H9 (cell line): ENCODE data around the gene BCCIP. TPM values are rescaled to one million over a fixed set of nuclear protein-coding genes. Genes with fewer than 3 reads are reported as not detected.

ENCODE experiments used
- DNase-seq: peaks from one replicate; pipeline ENCODE4 v3.0.0-alpha.2; 2017
- H2AFZ ChIP-seq: one replicate; pipeline ENCODE4 v1.6.1; 2013; ENCODE audit warnings: mild to moderate bottlenecking, low read length, control low read depth, moderate library complexity
- H2AK5ac ChIP-seq: 2 replicates; pipeline ENCODE4 v1.6.1; 2013; ENCODE audit warnings: low read length, control low read depth, mixed read lengths; ENCODE audit not compliant: insufficient read length
- H2BK120ac ChIP-seq: one replicate; pipeline ENCODE4 v1.6.1; 2013; ENCODE audit warnings: low read depth, mild to moderate bottlenecking, low read length, control low read depth, inconsistent platforms; ENCODE audit not compliant: poor library complexity, severe bottlenecking
- H2BK12ac ChIP-seq: 2 replicates; pipeline ENCODE4 v1.6.1; 2013; ENCODE audit warnings: low read length, control low read depth, mixed read lengths, low read depth; ENCODE audit not compliant: insufficient read length
- H2BK15ac ChIP-seq: 2 replicates; pipeline ENCODE4 v1.6.1; 2013; ENCODE audit warnings: low read depth, low read length, control low read depth
- H2BK20ac ChIP-seq: one replicate; pipeline ENCODE4 v1.6.1; 2013; ENCODE audit warnings: low read depth, mild to moderate bottlenecking, low read length, control low read depth, inconsistent platforms; ENCODE audit not compliant: poor library complexity, severe bottlenecking
- H2BK5ac ChIP-seq: 2 replicates; pipeline ENCODE4 v1.6.1; 2013; ENCODE audit warnings: low read length, control low read depth, mixed read lengths; ENCODE audit not compliant: insufficient read length
- H3K14ac ChIP-seq: 2 replicates; pipeline ENCODE4 v1.6.1; 2013; ENCODE audit warnings: low read length, control low read depth; ENCODE audit not compliant: insufficient read depth
- H3K18ac ChIP-seq: 2 replicates; pipeline ENCODE4 v1.6.1; 2013; ENCODE audit warnings: low read depth, mild to moderate bottlenecking, mixed read lengths, low read length, control low read depth; ENCODE audit not compliant: insufficient read length
- H3K23ac ChIP-seq: 2 replicates; pipeline ENCODE4 v1.6.1; 2013; ENCODE audit warnings: low read length, control low read depth, mixed read lengths, low read depth; ENCODE audit not compliant: insufficient read length
- H3K23me2 ChIP-seq: 2 replicates; pipeline ENCODE4 v1.6.1; 2013; ENCODE audit warnings: low read depth, mild to moderate bottlenecking, mixed read lengths, low read length, control low read depth; ENCODE audit not compliant: insufficient read length, poor library complexity, severe bottlenecking
- H3K27ac ChIP-seq: 2 replicates; pipeline ENCODE4 v1.5.1; 2013; ENCODE audit warnings: low read length, control low read depth, mixed read lengths, low read depth; ENCODE audit not compliant: insufficient read length
- H3K27me3 ChIP-seq: 2 replicates; pipeline ENCODE4 v1.6.1; 2013; ENCODE audit warnings: low read length, control low read depth, inconsistent platforms; ENCODE audit not compliant: insufficient read depth
- H3K4ac ChIP-seq: 2 replicates; pipeline ENCODE4 v1.6.1; 2013; ENCODE audit warnings: low read depth, mild to moderate bottlenecking, control low read depth, inconsistent platforms, low read length, moderate library complexity
- H3K4me1 ChIP-seq: 2 replicates; pipeline ENCODE4 v1.6.1; 2013; ENCODE audit warnings: low read length, control low read depth, inconsistent platforms; ENCODE audit not compliant: insufficient read depth
- H3K4me2 ChIP-seq: 2 replicates; pipeline ENCODE4 v1.6.1; 2013; ENCODE audit warnings: low read length, control low read depth, mixed read lengths; ENCODE audit not compliant: insufficient read length, insufficient read depth
- H3K56ac ChIP-seq: 2 replicates; pipeline ENCODE4 v1.6.1; 2013; ENCODE audit warnings: low read depth, mild to moderate bottlenecking, mixed read lengths, low read length, control low read depth; ENCODE audit not compliant: insufficient read length
- H3K79me1 ChIP-seq: 2 replicates; pipeline ENCODE4 v1.6.1; 2013; ENCODE audit warnings: low read depth, mild to moderate bottlenecking, moderate library complexity, low read length, control low read depth, inconsistent platforms; ENCODE audit not compliant: insufficient read depth, poor library complexity, severe bottlenecking
- H3K79me2 ChIP-seq: 2 replicates; pipeline ENCODE4 v1.6.1; 2013; ENCODE audit warnings: low read length, control low read depth, inconsistent platforms; ENCODE audit not compliant: insufficient read depth
- H3K9ac ChIP-seq: 2 replicates; pipeline ENCODE4 v1.6.1; 2013; ENCODE audit warnings: low read length, control low read depth, mixed read lengths; ENCODE audit not compliant: insufficient read length; ENCODE audit errors: extremely low read depth
- H3K9me3 ChIP-seq: one replicate; pipeline ENCODE4 v1.6.1; 2013; ENCODE audit warnings: low read depth, low read length, inconsistent platforms; ENCODE audit not compliant: control insufficient read depth
- H3T11ph ChIP-seq: one replicate; pipeline ENCODE4 v1.6.1; 2013; ENCODE audit warnings: mild to moderate bottlenecking, low read length, control low read depth, inconsistent platforms
- H4K20me1 ChIP-seq: one replicate; pipeline ENCODE4 v1.6.1; 2013; ENCODE audit not compliant: control insufficient read depth, insufficient read length, insufficient read depth
- H4K5ac ChIP-seq: 2 replicates; pipeline ENCODE4 v1.6.1; 2013; ENCODE audit warnings: low read depth, mild to moderate bottlenecking, mixed read lengths, low read length, control low read depth; ENCODE audit not compliant: insufficient read length
- H4K8ac ChIP-seq: replicated peaks from 2 replicates; pipeline ENCODE4 v1.6.1; 2013; ENCODE audit warnings: low read length, control low read depth, mixed read lengths, low read depth; ENCODE audit not compliant: insufficient read length
- H4K91ac ChIP-seq: 2 replicates; pipeline ENCODE4 v1.6.1; 2013; ENCODE audit warnings: low read depth, mild to moderate bottlenecking, moderate library complexity, mixed read lengths, low read length, control low read depth; ENCODE audit not compliant: insufficient read length
- H3K27ac Mint-ChIP-seq, 3 experiments: 2 replicates in 2 of 3; 3 replicates in 1 of 3; pipeline ENCODE4 v1.8.0; 2020 to 2021; ENCODE audit warnings: mixed read lengths in 3 of 3, mild to moderate bottlenecking in 1 of 3, moderate library complexity in 1 of 3
- H3K27me3 Mint-ChIP-seq: 2 replicates; pipeline ENCODE4 v1.8.0; 2021; ENCODE audit warnings: low read depth, mild to moderate bottlenecking, moderate library complexity, mixed read lengths
- H3K36me3 Mint-ChIP-seq, 3 experiments: 2 replicates in 2 of 3; 3 replicates in 1 of 3; pipeline ENCODE4 v1.8.0; 2020 to 2021; ENCODE audit warnings: low read depth in 3 of 3, mixed read lengths in 3 of 3; ENCODE audit not compliant: insufficient read depth in 1 of 3
- H3K4me1 Mint-ChIP-seq, 2 experiments: 2 replicates each; pipeline ENCODE4 v1.8.0; 2020; ENCODE audit warnings: mixed read lengths in 2 of 2
- H3K4me3 Mint-ChIP-seq, 2 experiments: 2 replicates in 1 of 2; 3 replicates in 1 of 2; pipeline ENCODE4 v1.8.0; 2020 to 2021; ENCODE audit warnings: mild to moderate bottlenecking in 2 of 2, mixed read lengths in 2 of 2, moderate library complexity in 1 of 2
- H3K9me3 Mint-ChIP-seq, 2 experiments: 2 replicates in 1 of 2; 3 replicates in 1 of 2; pipeline ENCODE4 v1.8.0; 2020; ENCODE audit warnings: mild to moderate bottlenecking in 2 of 2, mixed read lengths in 2 of 2, moderate library complexity in 1 of 2
- CTCF ChIP-seq: fragments of 200-600 bp; sonication (generic); conservative IDR thresholded peaks from 3 replicates; pipeline ENCODE4 v1.8.0; 2021; ENCODE audit warnings: antibody characterized with exemption, mild to moderate bottlenecking
- WGBS: extraction: QIAGEN DNeasy Blood & Tissue Kit; methylation state at CpG from one replicate; pipeline ENCODE4 v1.1.7; 2013; ENCODE audit warnings: missing lambda C conversion rate, low lambda C conversion rate, mixed read lengths; ENCODE audit not compliant: insufficient read length; ENCODE audit errors: extremely low coverage; 5-methylcytosine and 5-hydroxymethylcytosine counted together
- total RNA-seq: library from RNA; stranded (reverse); gene quantifications from 2 replicates; pipeline ENCODE4 v1.2.1, GENCODE V29; 2021

The BCCIP gene
- total RNA-seq, 1 experiment from 2014 or later, result 119 TPM

GRCh38 chr10:125795128-125795527 is 28.2 kb upstream of the BCCIP start:
- Histone ChIP-seq H2BK5ac (no peak overlapping the region), H3K14ac (no peak overlapping the region), H3K79me1 (no peaks in the 10 kb centered on the region), H2AFZ (no peak overlapping the region), H3T11ph (no peak overlapping the region), H3K4me1 (no peaks in the 10 kb centered on the region), H2BK15ac (no peak overlapping the region), H3K56ac (no peak overlapping the region), H3K27ac (no peak overlapping the region), H4K91ac (no peak overlapping the region), H3K4ac (no peak overlapping the region), H3K23me2 (no peaks in the 10 kb centered on the region), H4K8ac (no peak overlapping the region), H3K9me3 (no peaks in the 10 kb centered on the region), H3K79me2 (no peaks in the 10 kb centered on the region), H4K5ac (no peak overlapping the region), H3K4me2 (no peak overlapping the region), H2BK120ac (no peak overlapping the region), H2BK20ac (no peak overlapping the region), H4K20me1 (no peaks in the 10 kb centered on the region), H3K18ac (no peak overlapping the region), H3K23ac (no peak overlapping the region), H3K27me3 (no peaks in the 10 kb centered on the region), H3K9ac (no peak overlapping the region), H2AK5ac (no peak overlapping the region), H2BK12ac (no peak overlapping the region)
- TF ChIP-seq CTCF, result no peak
- H3K9me3 Mint-ChIP-seq, result no peaks in the 10 kb centered on the region
- H3K4me1 Mint-ChIP-seq, result no peaks in the 10 kb centered on the region
- no peak overlapping the region for H3K27ac Mint-ChIP-seq
- no peak for DNase-seq
- no CpG with 5 or more reads among the region's 2 CpGs for WGBS
- H3K27me3 Mint-ChIP-seq, result no peaks in the 10 kb centered on the region
- no peak overlapping the region for H3K4me3 Mint-ChIP-seq
- peaks cover 3 to 32% (median 25%) of the 10 kb centered on the region in 3 experiments for H3K36me3 Mint-ChIP-seq
